GM19395 (cell line): ENCODE data around the gene PTPRN2.
"Not testable (repeated sequence)": the region's sequence is repeated elsewhere in the genome, so short reads cannot be mapped to it uniquely, and the experiment has no call there.

ENCODE experiments used
- ATAC-seq: cut with Tn5 transposase; IDR thresholded peaks from one replicate; pipeline ENCODE4 v1.9.1; 2021; ENCODE audit warnings: mild to moderate bottlenecking, moderate library complexity; ENCODE audit not compliant: unreplicated experiment

The PTPRN2 gene

GRCh38 chr7:158050978-158051651 lies 536.5 kb downstream of the PTPRN2 start:
- ATAC-seq = no peak

- ATAC-seq = no peak
These were observed 537.1 kb downstream of the PTPRN2 start for GRCh38 chr7:158050441-158050977.

- no peak for ATAC-seq
These were observed 538.4 kb downstream of the PTPRN2 start for GRCh38 chr7:158049271-158049670.

GRCh38 chr7:158048569-158048968 lies 539.1 kb downstream of the PTPRN2 start:
- ATAC-seq = no peak

GRCh38 chr7:158047391-158048059 lies 540.1 kb downstream of the PTPRN2 start:
- ATAC-seq = no peak

GRCh38 chr7:158046246-158046645 lies 541.4 kb downstream of the PTPRN2 start:
- ATAC-seq = not testable (repeated sequence)

- ATAC-seq = no peak
These were observed 543.2 kb downstream of the PTPRN2 start for GRCh38 chr7:158044482-158044823.

GRCh38 chr7:158043551-158044481 lies 543.8 kb downstream of the PTPRN2 start:
- no peak for ATAC-seq

GRCh38 chr7:158042156-158042880 lies 545.3 kb downstream of the PTPRN2 start:
- ATAC-seq = no peak

- ATAC-seq = no peak
These were observed 547.4 kb downstream of the PTPRN2 start for GRCh38 chr7:158040199-158040598.

- ATAC-seq = no peak
These were observed 548.4 kb downstream of the PTPRN2 start for GRCh38 chr7:158039270-158039669.

- no peak for ATAC-seq
These were observed 550.4 kb downstream of the PTPRN2 start for GRCh38 chr7:158037211-158037610.

- no peak for ATAC-seq
These were observed 552.3 kb downstream of the PTPRN2 start for GRCh38 chr7:158035343-158035742.

GRCh38 chr7:158034571-158034970 lies 553.1 kb downstream of the PTPRN2 start:
- no peak for ATAC-seq

- ATAC-seq = not testable (repeated sequence)
These were observed 553.7 kb downstream of the PTPRN2 start for GRCh38 chr7:158033925-158034324.

- no peak for ATAC-seq
These were observed 554.4 kb downstream of the PTPRN2 start for GRCh38 chr7:158033196-158033595.

- ATAC-seq = no peak
These were observed 555.0 kb downstream of the PTPRN2 start for GRCh38 chr7:158032561-158033115.

GRCh38 chr7:158031867-158032308 lies 555.7 kb downstream of the PTPRN2 start:
- ATAC-seq = no peak

- no peak for ATAC-seq
These were observed 557.1 kb downstream of the PTPRN2 start for GRCh38 chr7:158030566-158030965.

GRCh38 chr7:158030071-158030470 lies 557.6 kb downstream of the PTPRN2 start:
- ATAC-seq = no peak
